ENCODE data around the gene COX10.

GRCh38 chr17:14050616-14051015 lies 18.7 kb upstream of the COX10 start:
- no peak for TF ChIP-seq CTCF (optimal IDR thresholded peaks at IDR 0.05 in 1 of 3, IDR thresholded peaks at IDR 0.05 in 1 of 3, conservative IDR thresholded peaks at IDR 0.05 in 1 of 3; ENCODE audit: extremely low read depth in 1 of 3, insufficient read depth in 2 of 3, low read length in 3 of 3)
- TF ChIP-seq EZH2 (IDR thresholded peaks at IDR 0.05; ENCODE audit: low read length), result no peak

All from keratinocyte (primary cell).